ENCODE measurements around the gene FOXL3. TPM values are rescaled to one million over a fixed set of nuclear protein-coding genes. Genes with fewer than 3 reads are reported as not detected.

FOXL3 gene
- total and polyA plus RNA-seq, 7 donors: not detected

GRCh38 chr7:292826-293225, 2.9 kb downstream of the FOXL3 start:
- ATAC-seq: no peak
- TF ChIP-seq, protein P1, sequence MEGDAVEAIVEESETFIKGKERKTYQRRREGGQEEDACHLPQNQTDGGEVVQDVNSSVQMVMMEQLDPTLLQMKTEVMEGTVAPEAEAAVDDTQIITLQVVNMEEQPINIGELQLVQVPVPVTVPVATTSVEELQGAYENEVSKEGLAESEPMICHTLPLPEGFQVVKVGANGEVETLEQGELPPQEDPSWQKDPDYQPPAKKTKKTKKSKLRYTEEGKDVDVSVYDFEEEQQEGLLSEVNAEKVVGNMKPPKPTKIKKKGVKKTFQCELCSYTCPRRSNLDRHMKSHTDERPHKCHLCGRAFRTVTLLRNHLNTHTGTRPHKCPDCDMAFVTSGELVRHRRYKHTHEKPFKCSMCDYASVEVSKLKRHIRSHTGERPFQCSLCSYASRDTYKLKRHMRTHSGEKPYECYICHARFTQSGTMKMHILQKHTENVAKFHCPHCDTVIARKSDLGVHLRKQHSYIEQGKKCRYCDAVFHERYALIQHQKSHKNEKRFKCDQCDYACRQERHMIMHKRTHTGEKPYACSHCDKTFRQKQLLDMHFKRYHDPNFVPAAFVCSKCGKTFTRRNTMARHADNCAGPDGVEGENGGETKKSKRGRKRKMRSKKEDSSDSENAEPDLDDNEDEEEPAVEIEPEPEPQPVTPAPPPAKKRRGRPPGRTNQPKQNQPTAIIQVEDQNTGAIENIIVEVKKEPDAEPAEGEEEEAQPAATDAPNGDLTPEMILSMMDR (IDR thresholded peaks at IDR 0.05): no peak
- peaks cover 0 to 75% (median 43%) of the 10 kb centered on the region in 3 donors for H3K27me3 ChIP-seq (ENCODE audit: insufficient read depth in 3 of 3, low read length in 2 of 3)

GRCh38 chr7:293681-294439, 3.9 kb downstream of the FOXL3 start:
- DNase-seq (no peak), ATAC-seq (no peak)
- Histone ChIP-seq H3K36me3 (ENCODE audit: insufficient read depth in 1 of 2, low read depth in 1 of 2) (no peaks in the 10 kb centered on the region), H3K27ac (no peak overlapping the region), H3K9me3 (no peaks in the 10 kb centered on the region), H3K27me3 (ENCODE audit: insufficient read depth in 3 of 3, low read length in 2 of 3) (peaks cover 0 to 69% (median 40%) of the 10 kb centered on the region in 3 donors), H3K4me3 (no peak overlapping the region), H3K4me1 (no peaks in the 10 kb centered on the region)
- intact Hi-C loops (cut with DNase I): no loop called here
- TF ChIP-seq, protein P1 (IDR thresholded peaks at IDR 0.05): no peak
- 70 to 74% (median 73%) methylated on average over 23 of the region's 23 CpGs for WGBS, 3 donors

More at GRCh38 chr7:292826-293225, 2.9 kb downstream of the FOXL3 start:
- no peaks in the 10 kb centered on the region for H3K9me3 ChIP-seq
- H3K27ac ChIP-seq: no peak overlapping the region
- intact Hi-C loops (cut with DNase I): no loop called here
- 79 to 83% (median 80%) methylated on average over 15 of the region's 15 CpGs for WGBS, 3 donors
- H3K4me1 ChIP-seq: no peaks in the 10 kb centered on the region
- DNase-seq: no peak
- H3K4me3 ChIP-seq: no peak overlapping the region
- no peaks in the 10 kb centered on the region for H3K36me3 ChIP-seq (ENCODE audit: insufficient read depth in 1 of 2, low read depth in 1 of 2)

GRCh38 chr7:294440-295154, 4.6 kb downstream of the FOXL3 start:
- WGBS, 3 donors: 75 to 84% (median 81%) methylated on average over 25 of the region's 25 CpGs
- ATAC-seq: no peak
- TF ChIP-seq, protein P1 (IDR thresholded peaks at IDR 0.05): no peak
- H3K9me3 ChIP-seq: no peaks in the 10 kb centered on the region
- no peak overlapping the region for H3K4me3 ChIP-seq
- H3K4me1 ChIP-seq: no peaks in the 10 kb centered on the region
- H3K27me3 ChIP-seq (ENCODE audit: insufficient read depth in 3 of 3, low read length in 2 of 3): peaks cover 0 to 62% (median 32%) of the 10 kb centered on the region in 3 donors
- H3K27ac ChIP-seq: no peak overlapping the region
- intact Hi-C loops (cut with DNase I): no loop called here
- no peaks in the 10 kb centered on the region for H3K36me3 ChIP-seq (ENCODE audit: insufficient read depth in 1 of 2, low read depth in 1 of 2)
- no peak for DNase-seq

DNA sequence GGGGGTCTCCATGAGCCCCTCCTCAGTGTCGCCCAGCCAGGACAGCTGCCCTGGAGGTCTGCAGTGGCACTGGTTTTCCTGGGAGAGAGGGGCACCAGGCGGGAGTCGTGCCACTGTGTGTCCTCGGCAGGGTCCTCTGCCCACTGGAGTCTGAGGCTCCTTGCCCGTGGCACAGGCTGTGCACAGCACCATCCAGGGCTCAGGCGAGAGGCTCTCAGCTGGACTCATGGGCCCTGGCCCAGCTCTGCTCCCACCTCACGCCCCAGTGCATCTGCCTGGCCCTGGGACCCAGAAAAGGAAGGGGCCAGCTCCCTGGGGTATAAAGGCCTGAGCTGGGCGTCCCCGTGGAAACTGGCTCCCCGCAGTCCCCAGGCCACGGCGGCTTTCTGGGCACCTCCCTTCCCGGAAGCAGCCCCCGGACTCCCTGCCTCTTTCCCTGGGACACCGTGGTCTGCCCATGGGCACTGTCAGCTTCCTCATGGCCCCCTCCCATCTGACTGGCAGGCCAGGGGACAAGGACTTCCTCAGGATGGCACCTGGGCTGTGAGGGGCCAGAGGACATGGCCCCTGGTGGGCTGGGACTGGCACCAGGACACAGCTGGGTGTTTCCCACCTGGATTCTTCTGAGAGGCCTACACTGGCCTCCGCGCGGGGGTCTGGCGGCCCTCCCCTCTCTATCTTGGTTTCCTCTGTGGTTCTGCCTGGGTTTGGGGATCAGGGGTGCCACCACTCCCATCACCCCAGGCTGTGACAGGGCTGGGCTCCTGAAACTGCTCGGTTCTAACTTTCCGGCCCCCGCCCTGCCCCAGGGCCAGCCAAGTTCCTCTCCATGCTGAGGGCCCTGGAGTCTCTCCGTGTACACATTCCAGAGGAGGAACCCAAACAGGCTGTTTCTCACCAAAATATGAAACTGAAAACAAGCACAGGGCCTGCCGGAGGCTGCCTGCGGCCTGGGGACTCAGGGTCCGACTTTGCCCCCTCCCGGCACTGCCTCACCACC, 5.5 kb downstream of the FOXL3 start:
- 73 to 80% (median 78%) methylated on average over 24 to 27 of the region's 27 CpGs for WGBS, 3 donors
- Histone ChIP-seq H3K9me3 (no peaks in the 10 kb centered on the region), H3K27ac (no peak overlapping the region), H3K36me3 (ENCODE audit: insufficient read depth in 1 of 2, low read depth in 1 of 2) (no peaks in the 10 kb centered on the region), H3K4me3 (no peak overlapping the region), H3K4me1 (no peaks in the 10 kb centered on the region), H3K27me3 (ENCODE audit: insufficient read depth in 3 of 3, low read length in 2 of 3) (peaks cover 0 to 53% (median 25%) of the 10 kb centered on the region in 3 donors)
- TF ChIP-seq, protein P1 (IDR thresholded peaks at IDR 0.05): no peak
- no peak for DNase-seq
- ATAC-seq: no peak
- intact Hi-C loops (cut with DNase I): no loop called here

Measured in psoas muscle (tissue), 8 donors.